Heart left ventricle (tissue), 16 donors: Measurements from ENCODE around the gene STX10. TPM values are rescaled to one million over a fixed set of nuclear protein-coding genes. Genes with fewer than 3 reads are reported as not detected.

Experiments used
- ATAC-seq, 4 donors: fragments of 200-7000 bp; cut with Tn5 transposase; one replicate each; pipeline ENCODE4 v1.9.1; 2020 to 2022; ENCODE audit warnings: moderate library complexity in 4 of 4, mild to moderate bottlenecking in 3 of 4, moderate number of reproducible peaks in 1 of 4
- DNase-seq, 5 donors: peaks; one replicate each; pipeline ENCODE4 v3.0.0-alpha.2; 2020
- H3K27ac ChIP-seq, 12 donors: fragments of 200-600 bp; sonication (generic) in 4 of 12; one replicate each; pipeline versions ENCODE4 v1.5.0 to v1.8.0; 2016 to 2022; ENCODE audit warnings: mild to moderate bottlenecking in 2 of 12
- H3K27me3 ChIP-seq, 9 donors: fragments of 200-600 bp; sonication (generic) in 2 of 9; one replicate each; pipeline versions ENCODE4 v1.5.1 to v1.8.0; 2016 to 2022; ENCODE audit warnings: mild to moderate bottlenecking in 3 of 9
- H3K36me3 ChIP-seq, 9 donors: fragments of 200-600 bp; sonication (generic) in 2 of 9; one replicate each; pipeline versions ENCODE4 v1.5.0 to v1.8.0; 2018 to 2022; ENCODE audit warnings: mild to moderate bottlenecking in 2 of 9
- H3K4me1 ChIP-seq, 12 donors: fragments of 200-600 bp; sonication (generic) in 4 of 12; one replicate each; pipeline versions ENCODE4 v1.5.0 to v1.8.0; 2016 to 2022; ENCODE audit warnings: mild to moderate bottlenecking in 3 of 12
- H3K4me3 ChIP-seq, 12 donors: fragments of 200-600 bp; sonication (generic) in 4 of 12; one replicate each; pipeline versions ENCODE4 v1.5.0 to v1.8.0; 2017 to 2022; ENCODE audit warnings: mild to moderate bottlenecking in 9 of 12, moderate library complexity in 4 of 12
- H3K9me3 ChIP-seq, 12 donors: fragments of 200-600 bp; sonication (generic) in 4 of 12; one replicate each; pipeline versions ENCODE4 v1.5.0 to v1.8.0; 2016 to 2022; ENCODE audit warnings: mild to moderate bottlenecking in 1 of 12
- CTCF ChIP-seq, 12 donors: fragments of 200-600 bp; sonication (generic) in 4 of 12; IDR thresholded peaks; one replicate each; pipeline versions ENCODE4 v1.5.0 to v1.8.0; 2018 to 2022; ENCODE audit warnings: antibody characterized with exemption in 12 of 12, mild to moderate bottlenecking in 5 of 12
- POLR2A ChIP-seq, 2 donors: fragments of 450-650 bp; IDR thresholded peaks; one replicate each; pipeline ENCODE4 v1.6.1; 2017; ENCODE audit warnings: antibody characterized with exemption in 2 of 2, mild to moderate bottlenecking in 2 of 2, moderate library complexity in 2 of 2
- WGBS, 4 donors: extraction: QIAGEN DNeasy Blood & Tissue Kit in 2 of 4; methylation state at CpG; one replicate each; pipeline versions ENCODE4 v1.1.5 to v1.1.7; 2013 to 2018; 5-methylcytosine and 5-hydroxymethylcytosine counted together
- intact Hi-C, 10 donors: fragments of 100-400 bp; cut with DNase I; formaldehyde crosslinking; loops; one replicate each; pipeline versions ENCODE4 v1.11.1 to v1.14.2; 2022
- polyA plus RNA-seq, 2 donors: library from polyadenylated mRNA; stranded (reverse); fragments of 200-250 nt; gene quantifications; one replicate each; pipeline ENCODE4 v1.2.3, GENCODE V29; 2013
- total RNA-seq, 9 donors: library from RNA; depleted of rRNA in 2 of 9; stranded (reverse); fragments of >200 nt in 2 of 9; fragmentation: NEBNext Ultra II Directional in 3 of 9; extraction: Animal tissue kit (Norgen Biotek cat#: 25700) in 3 of 9; gene quantifications; one replicate each; pipeline versions ENCODE4 v1.1.0 to v1.2.4, GENCODE V29; 2016 to 2023
- donor health status: ischemic (EF 13 %, LVEDD 7.1; RV severe dilation, severe dysfunction).
- donor health status: healthy with polysubstance abuse.
- donor health status: DM: no; HTN: yes; CAD: no.
- donor health status: DM: no; HTN: no; CAD: no.
- donor health status: ischemic (EF 25% LVEDD 6.9; RV normal size, moderate dysfunction).
- donor health status: ischemic (EF 25% LVEDD 5.7; RV mildly dilated, moderate dysfunction).
- donor health status: healthy.
- donor health status: DM: yes; HTN: yes; CAD: no.
- donor health status: ischemic (EF 35%, LVEDD 5.7; RV mildly dilated, moderate dysfunction).
- donor health status: nonischemic (EF 11% LVEDD 7.7; RV severe dilation, severe dysfunction).
- donor health status: DM: yes; HTN: yes; CAD: no.
- donor health status: PGD.
- donor health status: ischemic (EF 29% LVEDD 5.4; RV normal size, mild dysfunction).
- donor health status: nonischemic (EF 23%, LVEDD 6.1; RV moderate dilation, normal function).

STX10 gene
- total and polyA plus RNA-seq, 11 donors: 24.0 to 64.7 (median 37.2) TPM

DNA sequence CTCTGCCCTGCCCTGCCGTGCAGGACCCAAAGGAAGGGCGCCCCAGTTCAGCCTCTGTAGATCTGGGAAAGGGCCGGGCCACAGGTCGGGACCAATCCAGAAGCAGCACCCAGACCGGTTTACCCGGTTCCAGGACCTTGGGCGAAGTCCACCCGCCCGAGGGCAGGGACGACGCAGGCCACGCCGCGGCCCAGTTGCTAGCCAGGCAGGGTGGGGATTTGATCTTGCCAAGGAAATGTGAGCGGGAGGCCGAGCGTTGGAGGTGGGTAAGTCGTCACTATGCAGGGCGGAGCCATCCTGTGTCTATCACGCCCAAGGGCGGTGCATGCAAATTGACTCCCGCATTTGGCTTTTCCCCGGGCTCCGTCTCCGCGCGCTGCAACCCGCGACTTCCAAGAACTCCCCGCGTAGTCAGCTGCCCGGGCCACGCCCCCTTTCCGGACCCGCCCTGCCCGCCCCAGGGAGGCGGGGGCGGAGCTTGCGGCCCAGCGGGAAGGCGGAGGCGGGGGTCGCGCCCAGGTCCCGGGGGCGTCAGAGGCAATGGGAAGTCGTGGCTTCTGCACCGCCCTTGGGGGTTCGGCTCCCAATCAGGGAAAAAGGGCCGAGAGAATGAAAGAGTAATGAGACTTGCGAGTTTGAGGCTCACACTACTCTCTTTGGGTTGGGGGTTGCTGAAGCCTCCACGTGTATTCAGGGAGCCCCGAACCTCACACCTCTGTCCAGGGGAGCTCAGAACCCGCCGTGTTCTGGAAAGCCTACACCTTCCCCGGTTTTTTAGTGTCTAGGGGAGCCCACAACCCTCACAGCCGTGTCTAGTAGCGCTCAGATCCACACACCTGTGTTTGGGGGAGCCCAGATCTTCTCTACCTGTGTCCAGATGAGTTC, 12.8 kb upstream of the STX10 start:
- peak in 1 of 2 donors; percentile 75 for TF ChIP-seq POLR2A (IDR thresholded peaks at IDR 0.05)
- TF ChIP-seq CTCF (IDR thresholded peaks at IDR 0.05): peak in 1 of 12 donors; percentile 13
- H3K27me3 ChIP-seq: no peaks in the 10 kb centered on the region
- WGBS, 4 donors: 3 to 10% (median 4%) methylated on average over 21 to 58 of the region's 58 CpGs
- peak overlapping the region in 11 of 12 donors; percentile 25 to 62 (median 50) for H3K4me3 ChIP-seq
- peak overlapping the region; percentile 84 to 99 (median 96) for H3K27ac ChIP-seq
- H3K9me3 ChIP-seq: no peaks in the 10 kb centered on the region
- intact Hi-C loops: no loop called here
- H3K4me1 ChIP-seq: peaks cover 8 to 75% (median 48%) of the 10 kb centered on the region in 12 donors
- ATAC-seq (peak; percentile 84 to 91 (median 86)), DNase-seq (peak; percentile 98 to 99 (median 98))
- H3K36me3 ChIP-seq: no peaks in the 10 kb centered on the region

- Histone ChIP-seq H3K27ac (peak overlapping the region in 3 of 12 donors; percentile 4 to 99 (median 12)), H3K4me1 (peaks cover 14 to 73% (median 47%) of the 10 kb centered on the region in 12 donors), H3K27me3 (no peaks in the 10 kb centered on the region), H3K36me3 (no peaks in the 10 kb centered on the region), H3K9me3 (no peaks in the 10 kb centered on the region), H3K4me3 (no peak overlapping the region)
- DNase-seq (no peak), ATAC-seq (no peak)
- 77 to 92% (median 89%) methylated on average over 1 of the region's 1 CpG for WGBS, 4 donors
- intact Hi-C loops: no loop called here
- no peak for TF ChIP-seq CTCF (IDR thresholded peaks at IDR 0.05)
- no peak for TF ChIP-seq POLR2A (IDR thresholded peaks at IDR 0.05)
These were observed 10.4 kb upstream of the STX10 start for GRCh38 chr19:13160557-13160956.

DNA sequence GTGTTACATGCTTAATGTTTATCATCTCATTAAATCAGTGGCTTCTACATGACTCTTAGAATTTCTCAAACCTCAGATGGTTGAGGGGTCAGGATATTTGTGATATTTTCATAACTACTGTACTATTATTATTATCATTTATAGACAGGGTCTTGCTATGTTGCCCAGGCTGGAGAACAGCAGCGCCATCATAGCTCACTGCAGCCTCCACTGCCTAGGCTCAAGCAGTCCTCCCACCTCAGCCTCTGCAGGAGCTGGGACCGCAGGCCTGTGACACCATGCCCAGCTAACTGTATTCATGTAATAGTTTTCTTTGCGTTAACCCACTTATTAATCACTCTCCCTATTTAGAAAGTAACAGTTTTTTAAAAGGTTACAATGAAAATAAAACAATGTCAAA, 9.5 kb upstream of the STX10 start:
- Histone ChIP-seq H3K36me3 (no peaks in the 10 kb centered on the region), H3K27ac (no peak overlapping the region), H3K9me3 (no peaks in the 10 kb centered on the region), H3K27me3 (no peaks in the 10 kb centered on the region), H3K4me3 (no peak overlapping the region), H3K4me1 (peaks cover 14 to 68% (median 44%) of the 10 kb centered on the region in 12 donors)
- intact Hi-C loops: loop anchor here in 2 of 10 donors (10.0 kb wide), 2 partner anchors 375 to 685 kb away; no protein-coding TSS in a partner anchor
- DNase-seq (no peak), ATAC-seq (no peak)
- WGBS, 4 donors: 94 to 99% (median 97%) methylated on average over 3 of the region's 3 CpGs
- TF ChIP-seq CTCF (IDR thresholded peaks at IDR 0.05) (no peak), POLR2A (IDR thresholded peaks at IDR 0.05) (no peak)
